RWPE2 (cell line): Measurements from ENCODE around the gene ZNF282.

Experiments
- ATAC-seq: fragments of 200-7000 bp; cut with Tn5 transposase; 3 replicates; pipeline ENCODE4 v1.9.1; 2021; ENCODE audit warnings: low read depth
- DNase-seq: peaks from one replicate; pipeline ENCODE4 v3.0.0-alpha.2; 2020; ENCODE audit warnings: low spot score
- H3K27ac ChIP-seq: fragments of 450-650 bp; 2 replicates; pipeline ENCODE4 v1.5.1; 2017; ENCODE audit warnings: mild to moderate bottlenecking; ENCODE audit not compliant: poor library complexity, severe bottlenecking
- H3K27me3 ChIP-seq: fragments of 250-450 bp; sonication (Bioruptor Pico); 2 replicates; pipeline ENCODE4 v1.5.1; 2021; ENCODE audit warnings: mild to moderate bottlenecking, moderate library complexity; ENCODE audit not compliant: insufficient read depth, poor library complexity, severe bottlenecking
- H3K36me3 ChIP-seq: fragments of 250-450 bp; sonication (Bioruptor Pico); 2 replicates; pipeline ENCODE4 v1.5.1; 2020; ENCODE audit warnings: low read depth, mild to moderate bottlenecking, moderate library complexity
- H3K4me1 ChIP-seq: fragments of 250-450 bp; sonication (Bioruptor Pico); 2 replicates; pipeline ENCODE4 v1.5.1; 2021; ENCODE audit warnings: mild to moderate bottlenecking, moderate library complexity; ENCODE audit not compliant: insufficient read depth, poor library complexity, severe bottlenecking
- H3K4me3 ChIP-seq: fragments of 250-450 bp; sonication (Bioruptor Pico); 2 replicates; pipeline ENCODE4 v1.5.1; 2021; ENCODE audit warnings: mild to moderate bottlenecking, moderate library complexity; ENCODE audit not compliant: severe bottlenecking
- H3K9me3 ChIP-seq: fragments of 250-450 bp; sonication (Bioruptor Pico); 2 replicates; pipeline ENCODE4 v1.5.1; 2021; ENCODE audit warnings: mild to moderate bottlenecking, moderate library complexity; ENCODE audit not compliant: severe bottlenecking
- CTCF ChIP-seq: fragments of 450-650 bp; IDR thresholded peaks from one replicate; pipeline ENCODE4 v1.5.1; 2017; ENCODE audit warnings: mild to moderate bottlenecking, moderate library complexity; ENCODE audit not compliant: poor library complexity, severe bottlenecking

The ZNF282 gene

GRCh38 chr7:149180722-149181449, 14.5 kb upstream of the ZNF282 start:
- H3K27ac ChIP-seq: peak overlapping the region; percentile 77
- TF ChIP-seq CTCF: no peak
- no peak for DNase-seq
- no peaks in the 10 kb centered on the region for H3K27me3 ChIP-seq
- peaks cover 18% of the 10 kb centered on the region for H3K4me1 ChIP-seq
- no peaks in the 10 kb centered on the region for H3K9me3 ChIP-seq
- ATAC-seq: peak; percentile 56
- peaks cover 35% of the 10 kb centered on the region for H3K36me3 ChIP-seq
- H3K4me3 ChIP-seq: no peak overlapping the region

GRCh38 chr7:149181450-149181790, 13.9 kb upstream of the ZNF282 start:
- ATAC-seq (no peak), DNase-seq (no peak)
- Histone ChIP-seq H3K27ac (peak overlapping the region; percentile 77), H3K9me3 (no peaks in the 10 kb centered on the region), H3K4me1 (peaks cover 18% of the 10 kb centered on the region), H3K36me3 (peaks cover 29% of the 10 kb centered on the region), H3K4me3 (no peak overlapping the region), H3K27me3 (no peaks in the 10 kb centered on the region)
- TF ChIP-seq CTCF: no peak

- DNase-seq (no peak), ATAC-seq (no peak)
- Histone ChIP-seq H3K27ac (no peak overlapping the region), H3K27me3 (no peaks in the 10 kb centered on the region), H3K9me3 (no peaks in the 10 kb centered on the region), H3K36me3 (peaks cover 10% of the 10 kb centered on the region), H3K4me3 (no peak overlapping the region), H3K4me1 (peaks cover 18% of the 10 kb centered on the region)
- TF ChIP-seq CTCF: no peak
Measured at GRCh38 chr7:149184274-149184673, 11.1 kb upstream of the ZNF282 start.

GRCh38 chr7:149188213-149188612, 7.1 kb upstream of the ZNF282 start:
- no peak for DNase-seq
- Histone ChIP-seq H3K27me3 (no peaks in the 10 kb centered on the region), H3K36me3 (no peaks in the 10 kb centered on the region), H3K4me1 (no peaks in the 10 kb centered on the region), H3K27ac (no peak overlapping the region), H3K9me3 (no peaks in the 10 kb centered on the region), H3K4me3 (no peak overlapping the region)
- no peak for ATAC-seq
- no peak for TF ChIP-seq CTCF

- Histone ChIP-seq H3K36me3 (no peaks in the 10 kb centered on the region), H3K4me3 (no peak overlapping the region), H3K9me3 (no peaks in the 10 kb centered on the region), H3K4me1 (no peaks in the 10 kb centered on the region), H3K27ac (no peak overlapping the region), H3K27me3 (no peaks in the 10 kb centered on the region)
- no peak for TF ChIP-seq CTCF
- ATAC-seq (no peak), DNase-seq (no peak)
Measured at GRCh38 chr7:149188637-149189259, 6.6 kb upstream of the ZNF282 start.
